Cardiac fibroblast (primary cell): ENCODE data around the gene RPRD2.
"Not testable (repeated sequence)": the region's sequence is repeated elsewhere in the genome, so short reads cannot be mapped to it uniquely, and the experiment has no call there.

ENCODE experiments used
- DNase-seq, 2 donors: peaks; one replicate each; pipeline versions ENCODE4 v3.0.0 to v3.0.0-alpha.2; 2010; ENCODE audit warnings: low read depth in 2 of 2
- H3K4me3 ChIP-seq, 2 donors: replicated peaks in 1 of 2; 1 replicate in 1 of 2; 2 replicates in 1 of 2; pipeline ENCODE4 v1.5.1; 2011; ENCODE audit warnings: low read depth in 2 of 2, low read length in 2 of 2, mild to moderate bottlenecking in 2 of 2, moderate library complexity in 1 of 2
- TF ChIP-seq, protein P1 (sequence below): IDR thresholded peaks from one replicate; pipeline ENCODE4 v1.5.1; 2011; ENCODE audit warnings: low read depth, mild to moderate bottlenecking, low read length, inconsistent platforms

Gene RPRD2

DNA sequence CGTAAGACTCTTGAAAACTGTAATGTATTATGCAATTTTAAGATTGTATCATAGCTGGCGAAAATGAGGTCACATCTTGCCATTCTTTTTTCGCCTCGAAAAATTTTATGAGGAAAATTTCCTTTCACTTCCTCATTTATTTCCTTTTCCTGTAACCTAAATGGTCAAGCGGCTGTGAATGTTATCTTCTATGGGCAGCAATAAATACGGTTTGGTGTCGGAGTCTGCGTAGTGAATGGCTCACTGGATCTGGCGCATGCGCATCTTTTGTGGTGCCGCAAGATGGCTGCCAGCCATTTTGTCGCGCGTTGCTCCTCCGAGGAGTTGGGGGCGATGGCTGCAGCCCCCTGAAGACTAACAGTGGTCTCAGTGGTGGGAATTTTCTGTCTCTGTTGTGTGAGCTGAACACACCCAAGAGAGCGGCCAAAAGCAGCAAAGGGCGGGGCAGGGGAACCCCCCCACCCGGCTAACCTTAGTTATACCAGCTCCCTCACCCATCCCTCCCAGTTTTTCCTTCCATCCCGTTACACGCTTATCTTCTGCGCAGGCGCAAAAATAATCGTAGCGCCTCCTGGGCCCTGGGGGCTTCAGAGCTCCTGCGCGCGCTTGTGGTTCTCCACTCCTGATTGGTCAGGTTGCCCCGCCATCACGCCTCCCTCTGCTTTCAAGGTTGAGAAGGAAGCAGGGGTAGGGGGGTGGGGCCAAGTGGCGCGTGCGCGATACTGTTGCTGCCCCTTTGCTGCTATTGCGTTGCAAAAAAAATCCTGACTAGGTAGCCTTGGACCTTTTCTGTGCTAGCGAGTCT is at the start of gene RPRD2:
Gene RPRD2, plus strand, starts transcription at position 722 of the 805 bp plus-strand sequence. CDS start 568 bp downstream, outside the sequence.
- TF ChIP-seq, protein P1, sequence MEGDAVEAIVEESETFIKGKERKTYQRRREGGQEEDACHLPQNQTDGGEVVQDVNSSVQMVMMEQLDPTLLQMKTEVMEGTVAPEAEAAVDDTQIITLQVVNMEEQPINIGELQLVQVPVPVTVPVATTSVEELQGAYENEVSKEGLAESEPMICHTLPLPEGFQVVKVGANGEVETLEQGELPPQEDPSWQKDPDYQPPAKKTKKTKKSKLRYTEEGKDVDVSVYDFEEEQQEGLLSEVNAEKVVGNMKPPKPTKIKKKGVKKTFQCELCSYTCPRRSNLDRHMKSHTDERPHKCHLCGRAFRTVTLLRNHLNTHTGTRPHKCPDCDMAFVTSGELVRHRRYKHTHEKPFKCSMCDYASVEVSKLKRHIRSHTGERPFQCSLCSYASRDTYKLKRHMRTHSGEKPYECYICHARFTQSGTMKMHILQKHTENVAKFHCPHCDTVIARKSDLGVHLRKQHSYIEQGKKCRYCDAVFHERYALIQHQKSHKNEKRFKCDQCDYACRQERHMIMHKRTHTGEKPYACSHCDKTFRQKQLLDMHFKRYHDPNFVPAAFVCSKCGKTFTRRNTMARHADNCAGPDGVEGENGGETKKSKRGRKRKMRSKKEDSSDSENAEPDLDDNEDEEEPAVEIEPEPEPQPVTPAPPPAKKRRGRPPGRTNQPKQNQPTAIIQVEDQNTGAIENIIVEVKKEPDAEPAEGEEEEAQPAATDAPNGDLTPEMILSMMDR, result no peak
- peak; percentile 100 for DNase-seq
- H3K4me3 ChIP-seq, result peak within 1 kb of the TSS; percentile 71 to 75

DNA sequence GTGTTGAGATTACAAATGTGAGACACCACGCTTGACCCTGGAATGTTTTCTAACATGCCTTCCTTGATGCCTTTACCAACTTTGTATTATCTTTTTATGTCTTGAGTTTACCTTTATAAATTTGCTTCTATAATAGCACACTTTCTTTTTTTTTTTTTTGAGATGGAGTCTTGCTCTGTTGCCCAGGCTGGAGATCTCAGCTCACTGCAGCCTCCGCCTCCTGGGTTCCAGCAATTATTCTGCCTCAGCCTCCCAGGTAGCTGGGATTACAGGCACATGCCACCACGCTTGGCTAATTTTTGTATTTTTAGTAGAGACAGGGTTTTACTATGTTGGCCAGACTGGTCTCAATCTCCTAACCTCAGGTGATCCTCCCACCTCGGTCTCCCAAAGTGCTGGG is 49.3 kb upstream of the RPRD2 start:
- not testable (repeated sequence) for DNase-seq, H3K4me3 ChIP-seq

DNA sequence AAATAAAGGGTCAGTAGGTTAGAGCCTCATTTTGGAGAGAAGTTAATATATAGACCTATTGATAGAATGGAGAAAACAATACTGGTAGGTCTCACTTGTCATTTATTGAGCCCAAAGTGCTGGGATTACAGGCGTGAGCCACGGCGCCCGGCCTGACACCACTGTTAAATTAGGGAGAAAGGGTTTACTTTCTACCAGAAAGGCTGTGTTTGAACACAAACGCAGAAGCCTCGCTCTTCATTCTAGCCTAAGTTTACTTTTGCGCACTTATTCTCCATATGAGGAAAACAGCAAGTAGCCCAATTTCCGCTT is 43.3 kb upstream of the RPRD2 start:
- peak overlapping the region; percentile 81 to 95 for H3K4me3 ChIP-seq
- TF ChIP-seq, protein P1, result no peak
- DNase-seq, result peak in 1 of 2 donors; percentile 5

DNA sequence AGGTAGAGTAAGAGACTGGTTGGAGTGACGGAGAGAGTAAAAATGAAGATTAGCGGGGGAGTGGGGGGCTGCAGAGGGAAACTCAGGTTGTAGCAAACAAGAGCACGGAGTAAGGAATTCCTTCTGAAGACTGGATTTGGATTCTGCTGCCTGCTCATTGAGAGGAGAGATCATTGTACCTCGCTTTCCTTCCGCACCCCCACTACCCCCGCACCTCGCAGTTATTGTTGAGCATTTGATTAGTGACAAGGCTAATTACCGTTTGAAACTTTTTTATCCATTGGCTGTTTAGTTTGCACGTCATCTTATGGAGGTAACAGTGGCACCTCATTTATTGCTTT is 42.2 kb upstream of the RPRD2 start:
- DNase-seq, result peak in 1 of 2 donors; percentile 2
- peak overlapping the region; percentile 81 to 95 for H3K4me3 ChIP-seq
- TF ChIP-seq, protein P1, result no peak

DNA sequence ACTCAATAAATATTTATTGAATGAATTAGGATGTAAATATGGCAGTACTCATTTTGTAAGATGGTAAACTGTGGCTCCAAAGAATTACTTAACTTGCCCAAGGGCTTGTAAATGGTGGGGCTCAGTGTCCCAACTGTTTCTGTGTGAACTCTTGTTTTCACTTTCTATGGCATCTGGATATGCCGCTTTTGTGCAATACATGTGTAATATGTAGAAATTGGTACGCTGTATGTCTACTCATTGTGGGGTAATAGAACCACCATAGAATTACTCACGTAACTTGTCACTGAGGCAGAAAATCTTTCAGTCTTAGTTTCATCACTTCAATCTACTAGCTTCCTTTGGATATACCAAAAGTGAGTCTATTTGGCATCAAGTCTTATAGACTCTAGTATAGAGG is 41.6 kb upstream of the RPRD2 start:
- peak; percentile 14 to 48 for DNase-seq
- peak overlapping the region; percentile 81 to 95 for H3K4me3 ChIP-seq

DNA sequence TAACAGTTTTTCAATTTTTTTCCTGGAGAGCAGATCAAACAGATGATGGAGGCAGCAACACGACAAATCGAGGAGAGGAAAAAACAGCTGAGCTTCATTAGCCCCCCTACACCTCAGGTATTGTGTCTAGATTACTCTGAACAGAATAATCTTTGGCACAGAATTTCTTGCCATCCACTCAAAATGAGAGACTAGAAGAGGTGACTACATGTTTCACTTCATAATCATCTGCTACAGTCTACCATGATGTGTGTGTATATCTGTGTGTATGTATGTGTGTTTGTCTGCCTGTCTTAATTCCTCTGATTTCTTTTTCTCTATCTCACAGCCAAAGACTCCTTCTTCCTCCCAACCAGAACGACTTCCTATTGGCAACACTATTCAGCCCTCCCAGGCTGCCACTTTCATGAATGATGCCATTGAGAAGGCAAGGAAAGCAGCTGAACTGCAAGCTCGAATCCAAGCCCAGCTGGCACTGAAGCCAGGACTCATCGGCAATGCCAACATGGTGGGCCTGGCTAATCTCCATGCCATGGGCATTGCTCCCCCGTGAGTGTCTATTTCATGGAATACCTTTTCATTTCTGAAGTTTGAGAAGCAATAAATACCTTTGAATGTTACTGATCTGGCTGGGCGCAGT is 31.2 kb upstream of the RPRD2 start:
- no peak overlapping the region for H3K4me3 ChIP-seq
- TF ChIP-seq, protein P1, result no peak
- no peak for DNase-seq

More for the DNA sequence above, 41.6 kb upstream of the RPRD2 start:
- TF ChIP-seq, protein P1, result no peak

DNA sequence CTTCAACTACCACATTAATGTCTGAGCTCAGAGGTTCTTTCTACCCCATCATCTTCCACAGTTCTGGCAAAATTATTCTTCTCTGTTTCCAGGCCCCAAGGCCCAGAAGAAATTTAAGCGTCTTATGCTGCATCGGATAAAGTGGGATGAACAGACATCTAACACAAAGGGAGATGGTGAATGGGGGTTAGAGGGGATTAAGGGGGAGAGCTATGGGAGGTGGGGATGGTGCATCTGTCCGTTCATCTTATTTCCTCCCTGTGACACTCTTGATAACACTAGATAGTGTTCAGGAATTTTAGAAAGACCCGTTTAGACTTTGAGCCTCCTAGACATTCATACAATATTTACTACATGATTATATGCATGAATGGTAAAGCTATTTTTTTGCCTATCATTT is 17.6 kb upstream of the RPRD2 start:
- TF ChIP-seq, protein P1, result no peak
- no peak overlapping the region for H3K4me3 ChIP-seq
- DNase-seq, result no peak
